ENCODE data around the gene POU2AF1. TPM values are rescaled to one million over a fixed set of nuclear protein-coding genes. Genes with fewer than 3 reads are reported as not detected.

POU2AF1 gene
- total and polyA plus RNA-seq, 2 experiments from 2014 or later = not detected

GRCh38 chr11:111393585-111393984 lies 14.5 kb upstream of the POU2AF1 start (continued):
- TF ChIP-seq ZNF462 (CRISPR knock-in tag; IDR thresholded peaks at IDR 0.05) (no peak), JUNB (IDR thresholded peaks at IDR 0.05; ENCODE audit: unreplicated experiment) (no peak), EZH2 (IDR thresholded peaks at IDR 0.05; ENCODE audit: low read depth, unreplicated experiment) (no peak), CREB1 (CRISPR knock-in tag; IDR thresholded peaks at IDR 0.05; ENCODE audit: low read depth) (no peak), ETS1 (IDR thresholded peaks at IDR 0.05) (no peak), POLR2AphosphoS5 (IDR thresholded peaks at IDR 0.05; ENCODE audit: low read depth) (no peak), STAT1 (IDR thresholded peaks at IDR 0.05; ENCODE audit: unreplicated experiment) (no peak)

GRCh38 chr11:111393096-111393495 lies 14.0 kb upstream of the POU2AF1 start:
- no peak overlapping the region for H3K4me2 ChIP-seq
- H3K27ac Mint-ChIP-seq = no peak overlapping the region
- H3K4me1 ChIP-seq (ENCODE audit: insufficient read depth) = no peaks in the 10 kb centered on the region
- no peak overlapping the region for H3K4me3 Mint-ChIP-seq
- no peaks in the 10 kb centered on the region for H4K20me1 ChIP-seq (replicated peaks; ENCODE audit: insufficient read depth)
- H3K27me3 Mint-ChIP-seq (ENCODE audit: insufficient read depth, low read depth, poor library complexity) = no peaks in the 10 kb centered on the region
- H3K4me3 ChIP-seq = no peak overlapping the region
- ATAC-seq (no peak), DNase-seq (ENCODE audit: low spot score) (no peak)
- peaks cover 4% of the 10 kb centered on the region; the same call in 1 of the 2 replicates for H3K9me2 ChIP-seq (ENCODE audit: insufficient read depth)
- H3K36me3 Mint-ChIP-seq (ENCODE audit: low read depth) = no peaks in the 10 kb centered on the region
- H3K79me2 ChIP-seq (replicated peaks; ENCODE audit: insufficient read depth) = no peaks in the 10 kb centered on the region
- H3K4me1 Mint-ChIP-seq = peaks cover 2% of the 10 kb centered on the region; the same call in 1 of the 3 replicates
- no peaks in the 10 kb centered on the region for H3F3A ChIP-seq (replicated peaks; ENCODE audit: low read depth)
- no peak overlapping the region for H3K27ac ChIP-seq (ENCODE audit: low read depth)
- H3K27me3 ChIP-seq (ENCODE audit: insufficient read depth) = no peaks in the 10 kb centered on the region
- no peaks in the 10 kb centered on the region for H3K36me3 ChIP-seq (ENCODE audit: insufficient read depth)
- H2AFZ ChIP-seq = no peak overlapping the region
- no peaks in the 10 kb centered on the region; the same call in 2 of the 3 replicates for H3K9me3 Mint-ChIP-seq
- TF ChIP-seq CREB1 (CRISPR knock-in tag; IDR thresholded peaks at IDR 0.05; ENCODE audit: low read depth) = no peak
- no peak for TF ChIP-seq STAT1 (IDR thresholded peaks at IDR 0.05; ENCODE audit: unreplicated experiment)
- TF ChIP-seq ETS1 (IDR thresholded peaks at IDR 0.05) = no peak
- TF ChIP-seq JUNB (IDR thresholded peaks at IDR 0.05; ENCODE audit: unreplicated experiment) = no peak
- TF ChIP-seq CTCF (conservative IDR thresholded peaks at IDR 0.05; ENCODE audit: low read depth in 2 of 2) = no peak
- no peak for TF ChIP-seq EZH2phosphoT487 (IDR thresholded peaks at IDR 0.05; ENCODE audit: unreplicated experiment)
- TF ChIP-seq POLR2AphosphoS5 (IDR thresholded peaks at IDR 0.05; ENCODE audit: low read depth) = no peak
- no peak for TF ChIP-seq NANOG (IDR thresholded peaks at IDR 0.05; ENCODE audit: borderline replicate concordance)
- no peak for TF ChIP-seq REST (IDR thresholded peaks at IDR 0.05; ENCODE audit: unreplicated experiment)

All from GM23338 (cell line).